Measurements from ENCODE around the gene POLRMT.
"Not testable (repeated sequence)": the region's sequence is repeated elsewhere in the genome, so short reads cannot be mapped to it uniquely, and the experiment has no call there.

The POLRMT gene

GRCh38 chr19:646779-647565, 13.6 kb upstream of the POLRMT start:
- DNase-seq: no peak

- no peak for DNase-seq
Observed at GRCh38 chr19:645912-646778, 12.8 kb upstream of the POLRMT start.

- no peak for DNase-seq
Observed at GRCh38 chr19:644789-645188, 11.5 kb upstream of the POLRMT start.

GRCh38 chr19:644363-644762, 11.0 kb upstream of the POLRMT start:
- DNase-seq: no peak

- no peak for DNase-seq
Observed at GRCh38 chr19:643736-644135, 10.4 kb upstream of the POLRMT start.

GRCh38 chr19:642767-643727, 9.7 kb upstream of the POLRMT start:
- DNase-seq: no peak

- no peak for DNase-seq
Observed at GRCh38 chr19:641702-642101, 8.4 kb upstream of the POLRMT start.

- no peak for DNase-seq
Observed at GRCh38 chr19:640606-641189, 7.4 kb upstream of the POLRMT start.

GRCh38 chr19:640161-640558, 6.8 kb upstream of the POLRMT start:
- DNase-seq: no peak

GRCh38 chr19:639253-640160, 6.2 kb upstream of the POLRMT start, which contains the start of gene FGF22:
Gene FGF22 (plus strand): TSS chr19:639879. CDS start chr19:639926, 47 bp downstream.
- DNase-seq: peak; percentile 59

- no peak for DNase-seq
Observed at GRCh38 chr19:638906-639252, 5.5 kb upstream of the POLRMT start.

GRCh38 chr19:634975-635652, 1.8 kb upstream of the POLRMT start:
- no peak for DNase-seq

GRCh38 chr19:633786-634639, 676 bp upstream of the POLRMT start:
- no peak for DNase-seq

GRCh38 chr19:632579-633067, 714 bp downstream of the POLRMT start:
- no peak for DNase-seq

GRCh38 chr19:629961-630714, 3.2 kb downstream of the POLRMT start:
- DNase-seq: no peak

GRCh38 chr19:629515-629914, 3.8 kb downstream of the POLRMT start:
- DNase-seq: not testable (repeated sequence)

- DNase-seq: no peak
Observed at GRCh38 chr19:628168-628567, 5.2 kb downstream of the POLRMT start.

GRCh38 chr19:626566-626965, 6.8 kb downstream of the POLRMT start:
- DNase-seq: not testable (repeated sequence)

GRCh38 chr19:625257-625656, 8.1 kb downstream of the POLRMT start:
- no peak for DNase-seq

Measured in NCI-H2227 treated with DMSO at 0.1 percent for 48 hours (cell line).